GM12872 (cell line): ENCODE data around the gene CACNA1I.
A peak's percentile ranks its signal among the peaks of the same experiment; 100 is the strongest.

ENCODE experiments used
- TF ChIP-seq, protein P1 (sequence below): IDR thresholded peaks from 3 replicates; pipeline ENCODE4 v1.5.1; 2011; ENCODE audit warnings: low read depth, mild to moderate bottlenecking, low read length, moderate library complexity; ENCODE audit not compliant: insufficient read depth

Gene CACNA1I

DNA sequence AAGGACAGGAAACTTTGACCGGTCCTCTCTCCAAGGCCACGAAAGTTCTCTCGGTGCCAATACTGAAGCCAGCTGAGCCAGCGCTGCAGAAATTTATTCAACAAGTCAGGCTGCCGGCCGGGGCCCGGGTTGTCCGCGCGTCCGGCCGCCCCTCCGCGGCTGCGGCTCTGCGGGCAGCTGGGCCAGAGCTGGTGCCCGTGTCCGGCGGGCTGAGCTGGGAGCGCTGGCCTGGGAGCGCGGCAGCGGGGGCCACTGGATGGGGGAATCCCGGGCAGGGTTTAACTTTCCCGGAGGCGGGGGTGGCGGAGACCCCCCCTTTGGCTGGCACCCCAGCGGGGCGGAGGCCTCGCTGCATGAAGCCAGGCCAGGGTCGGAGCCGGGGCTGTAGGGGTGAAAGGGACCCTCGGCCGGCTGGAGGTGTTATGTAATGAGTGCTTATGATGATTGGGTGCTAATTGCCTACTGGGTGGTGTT, 12.3 kb upstream of the CACNA1I start:
- TF ChIP-seq, protein P1, sequence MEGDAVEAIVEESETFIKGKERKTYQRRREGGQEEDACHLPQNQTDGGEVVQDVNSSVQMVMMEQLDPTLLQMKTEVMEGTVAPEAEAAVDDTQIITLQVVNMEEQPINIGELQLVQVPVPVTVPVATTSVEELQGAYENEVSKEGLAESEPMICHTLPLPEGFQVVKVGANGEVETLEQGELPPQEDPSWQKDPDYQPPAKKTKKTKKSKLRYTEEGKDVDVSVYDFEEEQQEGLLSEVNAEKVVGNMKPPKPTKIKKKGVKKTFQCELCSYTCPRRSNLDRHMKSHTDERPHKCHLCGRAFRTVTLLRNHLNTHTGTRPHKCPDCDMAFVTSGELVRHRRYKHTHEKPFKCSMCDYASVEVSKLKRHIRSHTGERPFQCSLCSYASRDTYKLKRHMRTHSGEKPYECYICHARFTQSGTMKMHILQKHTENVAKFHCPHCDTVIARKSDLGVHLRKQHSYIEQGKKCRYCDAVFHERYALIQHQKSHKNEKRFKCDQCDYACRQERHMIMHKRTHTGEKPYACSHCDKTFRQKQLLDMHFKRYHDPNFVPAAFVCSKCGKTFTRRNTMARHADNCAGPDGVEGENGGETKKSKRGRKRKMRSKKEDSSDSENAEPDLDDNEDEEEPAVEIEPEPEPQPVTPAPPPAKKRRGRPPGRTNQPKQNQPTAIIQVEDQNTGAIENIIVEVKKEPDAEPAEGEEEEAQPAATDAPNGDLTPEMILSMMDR = no peak

GRCh38 chr22:39558950-39559349, 11.6 kb upstream of the CACNA1I start:
- TF ChIP-seq, protein P1 = no peak

DNA sequence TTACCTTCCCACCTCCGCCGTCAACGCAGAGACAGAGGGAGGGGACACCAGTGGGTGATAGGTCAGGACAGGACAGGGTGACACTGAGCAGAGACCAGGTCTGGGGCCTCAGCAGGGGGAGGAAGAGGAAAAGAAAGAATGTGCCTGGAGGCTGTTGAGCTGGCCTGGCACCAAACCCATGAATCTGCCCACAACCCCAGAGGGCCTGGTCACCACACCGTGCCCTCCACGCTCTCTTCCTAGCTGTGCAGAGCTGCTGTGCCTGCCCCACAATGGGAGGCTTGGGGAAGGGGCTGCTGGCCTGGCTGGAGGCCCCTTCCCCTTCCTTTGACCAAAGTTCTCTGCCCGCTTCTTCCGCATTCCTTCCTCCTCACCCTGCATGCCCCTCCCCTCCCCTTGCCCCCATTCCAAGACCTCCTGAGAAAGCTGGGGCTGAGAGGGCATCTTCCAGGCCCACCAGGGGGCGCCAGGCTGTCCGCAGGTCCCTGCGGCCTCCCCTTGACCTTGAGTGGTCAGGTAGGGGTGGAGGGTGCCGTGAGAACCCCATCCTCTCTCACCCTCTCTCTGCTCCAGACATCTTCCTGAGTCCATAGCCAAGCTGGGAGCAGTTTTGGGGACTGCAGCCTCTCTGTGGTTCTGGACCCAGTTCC, 11.0 kb upstream of the CACNA1I start:
- TF ChIP-seq, protein P1 = peak; percentile 74

DNA sequence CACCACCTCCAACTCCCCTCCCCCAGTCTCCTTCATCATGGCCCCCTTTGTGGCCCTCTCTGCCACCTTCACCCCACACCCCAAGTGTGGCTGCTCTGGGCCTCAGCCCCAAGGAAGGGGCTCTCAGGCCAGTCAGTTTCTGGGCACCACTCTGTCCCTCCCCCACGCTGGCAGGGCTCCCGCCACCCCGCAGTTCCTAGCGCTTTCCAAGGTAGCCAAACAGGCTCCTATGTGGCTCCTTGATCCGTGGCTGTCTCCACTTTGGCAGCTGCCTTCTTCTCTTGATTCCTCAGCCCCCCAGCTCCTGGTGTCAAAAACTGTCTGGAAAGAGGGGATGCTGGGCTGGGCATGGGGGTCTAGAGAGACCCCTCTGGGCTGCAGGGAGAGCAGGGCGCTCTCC, 10.4 kb upstream of the CACNA1I start:
- TF ChIP-seq, protein P1 = no peak

DNA sequence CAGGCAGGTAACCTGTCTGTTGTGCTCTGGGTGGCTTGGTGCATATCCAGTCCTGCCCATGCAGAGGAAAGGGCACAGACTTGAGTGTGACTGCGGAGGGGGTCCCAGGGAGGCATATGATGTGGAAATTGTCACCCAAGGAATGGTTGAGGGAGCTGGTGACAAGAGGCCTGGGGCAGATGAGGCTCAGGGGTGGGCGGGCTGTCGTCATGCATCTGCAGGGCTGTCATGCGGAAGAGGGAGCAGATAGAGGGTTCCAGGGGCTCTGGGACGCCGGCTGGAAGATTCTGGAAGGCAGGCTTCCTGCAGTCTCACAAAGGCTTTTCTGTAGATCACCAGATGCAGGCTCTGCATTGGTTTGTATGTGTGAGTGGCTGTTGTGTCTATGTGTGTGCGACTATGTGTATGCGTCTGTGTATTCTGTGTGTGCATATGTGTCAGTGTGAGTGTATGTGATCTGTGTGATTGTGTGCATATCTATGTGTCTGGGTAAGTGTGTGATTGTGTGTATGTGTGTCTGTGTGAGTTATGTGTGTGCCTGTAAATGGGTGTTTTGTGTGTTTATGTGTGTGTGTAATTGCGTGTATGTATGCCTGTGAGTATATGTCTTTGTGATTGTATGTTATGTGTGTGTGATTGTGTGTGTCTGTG, 7.6 kb upstream of the CACNA1I start:
- TF ChIP-seq, protein P1 = no peak

DNA sequence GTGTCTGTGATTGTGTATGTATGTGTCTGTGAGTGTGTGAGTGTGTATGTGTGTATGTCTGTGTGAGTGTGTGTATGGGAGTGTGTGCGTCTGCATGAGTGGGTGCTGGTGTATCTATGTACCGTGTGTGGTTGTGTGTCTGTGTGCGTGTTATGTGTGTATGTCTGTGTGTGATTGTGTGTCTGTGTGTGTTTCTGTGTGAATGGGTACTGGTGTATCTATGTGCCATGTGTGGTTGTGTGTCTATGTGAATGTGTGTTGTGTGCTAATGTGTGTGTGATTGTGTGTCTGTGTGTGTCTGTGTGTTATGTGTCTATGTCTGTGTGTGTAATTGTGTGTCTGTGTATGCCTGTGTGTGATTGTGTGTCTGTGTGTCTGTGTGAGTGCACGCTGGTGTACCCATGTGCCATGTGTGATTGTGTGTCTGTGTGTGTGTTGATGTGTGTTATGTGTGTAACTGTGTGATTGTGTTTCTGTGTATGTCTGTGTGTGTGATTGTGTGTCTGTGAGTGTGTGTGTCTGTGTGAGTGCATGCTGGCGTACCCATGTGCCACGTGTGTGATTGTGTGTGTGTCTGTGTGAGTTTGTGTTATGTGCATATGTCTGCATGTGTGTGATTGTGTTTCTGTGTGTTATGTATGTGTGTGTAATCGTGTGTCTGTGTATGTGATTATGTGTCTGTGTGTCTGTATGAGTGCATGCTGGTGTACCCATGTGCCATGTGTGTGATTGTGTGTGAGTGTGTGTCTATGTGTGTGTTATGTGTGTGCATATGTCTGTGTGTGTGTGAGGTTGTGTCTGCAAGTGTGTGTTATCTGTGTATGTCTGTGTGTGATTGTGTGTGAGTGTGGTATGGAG, 6.8 kb upstream of the CACNA1I start:
- TF ChIP-seq, protein P1 = no peak

DNA sequence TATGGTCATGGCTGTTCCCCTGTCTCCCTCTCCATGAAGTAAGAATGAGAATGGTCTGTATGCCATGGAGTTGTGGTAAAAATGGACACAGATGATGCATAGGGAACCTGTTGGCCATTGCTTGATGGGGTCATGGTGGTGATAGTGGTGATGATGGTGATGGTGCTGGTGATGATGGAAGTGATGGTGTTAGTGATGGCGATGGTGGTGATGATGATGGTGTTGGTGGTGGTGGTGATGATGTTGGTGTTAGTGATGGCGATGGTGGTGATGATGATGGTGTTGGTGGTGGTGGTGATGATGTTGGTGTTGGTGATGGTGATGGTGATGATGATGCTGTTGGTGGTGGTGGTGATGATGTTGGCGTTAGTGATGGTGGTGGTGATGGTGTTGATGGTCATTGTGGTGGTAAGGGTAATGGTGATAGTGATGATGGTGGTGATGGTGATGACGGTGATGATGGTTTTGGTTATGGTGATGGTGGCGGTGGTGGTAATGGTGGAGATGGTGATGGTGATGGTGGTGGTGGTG, 5.1 kb upstream of the CACNA1I start:
- TF ChIP-seq, protein P1 = no peak
